GM19043 (cell line): ENCODE data around the gene DSCAML1.

ENCODE experiments used
- ATAC-seq: cut with Tn5 transposase; IDR thresholded peaks from one replicate; pipeline ENCODE4 v1.9.1; 2021; ENCODE audit warnings: low read depth; ENCODE audit not compliant: unreplicated experiment

DSCAML1 gene

GRCh38 chr11:117482881-117483280, 314.1 kb downstream of the DSCAML1 start:
- no peak for ATAC-seq

- ATAC-seq: no peak
These were observed 315.1 kb downstream of the DSCAML1 start for GRCh38 chr11:117481885-117482284.

- no peak for ATAC-seq
These were observed 316.0 kb downstream of the DSCAML1 start for GRCh38 chr11:117481036-117481435.

GRCh38 chr11:117480221-117480620, 316.8 kb downstream of the DSCAML1 start:
- ATAC-seq: no peak

GRCh38 chr11:117479372-117479771, 317.6 kb downstream of the DSCAML1 start:
- no peak for ATAC-seq

GRCh38 chr11:117478926-117479325, 318.1 kb downstream of the DSCAML1 start:
- ATAC-seq: no peak

- ATAC-seq: no peak
These were observed 318.7 kb downstream of the DSCAML1 start for GRCh38 chr11:117478126-117478860.

- ATAC-seq: no peak
These were observed 319.3 kb downstream of the DSCAML1 start for GRCh38 chr11:117477721-117478120.

GRCh38 chr11:117476531-117477142, 320.4 kb downstream of the DSCAML1 start:
- no peak for ATAC-seq

- no peak for ATAC-seq
These were observed 321.1 kb downstream of the DSCAML1 start for GRCh38 chr11:117475716-117476530.

GRCh38 chr11:117473481-117474091, 323.4 kb downstream of the DSCAML1 start:
- no peak for ATAC-seq

GRCh38 chr11:117471776-117472175, 325.2 kb downstream of the DSCAML1 start:
- no peak for ATAC-seq

GRCh38 chr11:117470576-117470975, 326.4 kb downstream of the DSCAML1 start:
- ATAC-seq: no peak

- ATAC-seq: no peak
These were observed 328.1 kb downstream of the DSCAML1 start for GRCh38 chr11:117468888-117469287.

GRCh38 chr11:117467770-117468169, 329.2 kb downstream of the DSCAML1 start:
- ATAC-seq: no peak

- ATAC-seq: no peak
These were observed 330.1 kb downstream of the DSCAML1 start for GRCh38 chr11:117466966-117467365.

- no peak for ATAC-seq
These were observed 331.6 kb downstream of the DSCAML1 start for GRCh38 chr11:117465236-117465997.

GRCh38 chr11:117464778-117465177, 332.2 kb downstream of the DSCAML1 start:
- ATAC-seq: no peak

- ATAC-seq: no peak
These were observed 334.2 kb downstream of the DSCAML1 start for GRCh38 chr11:117462864-117463247.

- no peak for ATAC-seq
These were observed 334.7 kb downstream of the DSCAML1 start for GRCh38 chr11:117462183-117462863.
